ENCODE measurements around the gene WNK2. TPM values are rescaled to one million over a fixed set of nuclear protein-coding genes. Genes with fewer than 3 reads are reported as not detected.

WNK2 gene
- polyA plus RNA-seq, 1 experiment = not detected

GRCh38 chr9:93244510-93245436 lies 60.8 kb downstream of the WNK2 start:
- POLR2A ChIA-PET = no interaction called here
- CTCF ChIA-PET = no interaction called here
- TF ChIP-seq, protein P1, sequence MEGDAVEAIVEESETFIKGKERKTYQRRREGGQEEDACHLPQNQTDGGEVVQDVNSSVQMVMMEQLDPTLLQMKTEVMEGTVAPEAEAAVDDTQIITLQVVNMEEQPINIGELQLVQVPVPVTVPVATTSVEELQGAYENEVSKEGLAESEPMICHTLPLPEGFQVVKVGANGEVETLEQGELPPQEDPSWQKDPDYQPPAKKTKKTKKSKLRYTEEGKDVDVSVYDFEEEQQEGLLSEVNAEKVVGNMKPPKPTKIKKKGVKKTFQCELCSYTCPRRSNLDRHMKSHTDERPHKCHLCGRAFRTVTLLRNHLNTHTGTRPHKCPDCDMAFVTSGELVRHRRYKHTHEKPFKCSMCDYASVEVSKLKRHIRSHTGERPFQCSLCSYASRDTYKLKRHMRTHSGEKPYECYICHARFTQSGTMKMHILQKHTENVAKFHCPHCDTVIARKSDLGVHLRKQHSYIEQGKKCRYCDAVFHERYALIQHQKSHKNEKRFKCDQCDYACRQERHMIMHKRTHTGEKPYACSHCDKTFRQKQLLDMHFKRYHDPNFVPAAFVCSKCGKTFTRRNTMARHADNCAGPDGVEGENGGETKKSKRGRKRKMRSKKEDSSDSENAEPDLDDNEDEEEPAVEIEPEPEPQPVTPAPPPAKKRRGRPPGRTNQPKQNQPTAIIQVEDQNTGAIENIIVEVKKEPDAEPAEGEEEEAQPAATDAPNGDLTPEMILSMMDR (IDR thresholded peaks at IDR 0.05; ENCODE audit: insufficient read depth, low read depth, low read length) = no peak
- DNase-seq (ENCODE audit: low read depth) = no peak
- Histone ChIP-seq H3K27me3 (ENCODE audit: control insufficient read depth, insufficient read depth, low read length) (no peaks in the 10 kb centered on the region; the same call in 1 of the 2 replicates), H3K36me3 (ENCODE audit: control insufficient read depth, insufficient read depth, low read length) (no peaks in the 10 kb centered on the region), H3K4me3 (ENCODE audit: low read depth, low read length) (no peak overlapping the region)

- H3K36me3 ChIP-seq (ENCODE audit: control insufficient read depth, insufficient read depth, low read length) = no peaks in the 10 kb centered on the region
- DNase-seq (ENCODE audit: low read depth) = no peak
- TF ChIP-seq, protein P1 (IDR thresholded peaks at IDR 0.05; ENCODE audit: insufficient read depth, low read depth, low read length) = no peak
- CTCF ChIA-PET = interaction anchor here (0.6 kb wide), 1 partner anchor 643 kb away, joined by 3 read pairs; no protein-coding TSS in a partner anchor
- no peaks in the 10 kb centered on the region; the same call in 1 of the 2 replicates for H3K27me3 ChIP-seq (ENCODE audit: control insufficient read depth, insufficient read depth, low read length)
- no peak overlapping the region for H3K4me3 ChIP-seq (ENCODE audit: low read depth, low read length)
- POLR2A ChIA-PET = no interaction called here
These were observed 61.6 kb downstream of the WNK2 start for GRCh38 chr9:93245437-93245970.

DNA sequence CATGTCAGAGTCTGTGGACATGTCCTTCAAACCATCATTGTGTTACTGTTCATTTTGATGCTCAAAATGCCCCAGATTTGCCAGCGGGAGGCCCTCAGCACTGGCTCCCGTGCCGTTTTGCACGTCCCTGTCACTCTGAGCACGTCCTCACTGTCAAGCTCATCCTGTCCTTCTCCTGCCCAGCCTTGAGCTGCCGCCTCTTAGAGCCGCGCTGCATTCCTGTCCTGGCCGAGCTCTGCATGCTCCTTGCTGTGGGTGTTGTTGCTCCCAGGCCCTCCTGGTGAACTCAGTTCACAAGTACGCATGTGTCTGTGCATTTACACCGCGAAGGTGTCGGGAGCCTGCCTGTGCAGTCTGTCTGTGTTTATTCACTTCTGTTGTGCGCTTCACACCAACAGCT lies 62.2 kb downstream of the WNK2 start:
- H3K36me3 ChIP-seq (ENCODE audit: control insufficient read depth, insufficient read depth, low read length) = no peaks in the 10 kb centered on the region
- ChIA-PET CTCF (interaction anchor here (0.6 kb wide), 1 partner anchor 643 kb away, joined by 3 read pairs; no protein-coding TSS in a partner anchor), POLR2A (no interaction called here)
- no peak for DNase-seq (ENCODE audit: low read depth)
- H3K27me3 ChIP-seq (ENCODE audit: control insufficient read depth, insufficient read depth, low read length) = no peaks in the 10 kb centered on the region; the same call in 1 of the 2 replicates
- no peak overlapping the region for H3K4me3 ChIP-seq (ENCODE audit: low read depth, low read length)
- TF ChIP-seq, protein P1 (IDR thresholded peaks at IDR 0.05; ENCODE audit: insufficient read depth, low read depth, low read length) = no peak

- POLR2A ChIA-PET = no interaction called here
- TF ChIP-seq, protein P1 (IDR thresholded peaks at IDR 0.05; ENCODE audit: insufficient read depth, low read depth, low read length) = no peak
- CTCF ChIA-PET = no interaction called here
- Histone ChIP-seq H3K4me3 (ENCODE audit: low read depth, low read length) (no peak overlapping the region), H3K27me3 (ENCODE audit: control insufficient read depth, insufficient read depth, low read length) (no peaks in the 10 kb centered on the region), H3K36me3 (ENCODE audit: control insufficient read depth, insufficient read depth, low read length) (no peaks in the 10 kb centered on the region)
- DNase-seq (ENCODE audit: low read depth) = no peak
These were observed 62.6 kb downstream of the WNK2 start for GRCh38 chr9:93246526-93246925.

GRCh38 chr9:93247099-93247865 lies 63.3 kb downstream of the WNK2 start:
- H3K27me3 ChIP-seq (ENCODE audit: control insufficient read depth, insufficient read depth, low read length) = no peaks in the 10 kb centered on the region
- H3K36me3 ChIP-seq (ENCODE audit: control insufficient read depth, insufficient read depth, low read length) = no peaks in the 10 kb centered on the region
- H3K4me3 ChIP-seq (ENCODE audit: low read depth, low read length) = no peak overlapping the region
- ChIA-PET CTCF (no interaction called here), POLR2A (no interaction called here)
- TF ChIP-seq, protein P1 (IDR thresholded peaks at IDR 0.05; ENCODE audit: insufficient read depth, low read depth, low read length) = no peak
- DNase-seq (ENCODE audit: low read depth) = no peak
